Fibroblast of mammary gland (primary cell): ENCODE measurements around the gene MACROH2A1.
"Not testable (repeated sequence)": the region's sequence is repeated elsewhere in the genome, so short reads cannot be mapped to it uniquely, and the experiment has no call there.

Experiments
- DNase-seq: peaks from one replicate; pipeline ENCODE4 v3.0.0-alpha.2; 2010; ENCODE audit warnings: low read depth
- H3K4me3 ChIP-seq: 2 replicates; pipeline ENCODE4 v1.5.1; 2011; ENCODE audit warnings: low read depth, mild to moderate bottlenecking, low read length, moderate library complexity; ENCODE audit not compliant: control insufficient read depth
- CTCF ChIP-seq: conservative IDR thresholded peaks from 2 replicates; pipeline ENCODE4 v1.5.1; 2011; ENCODE audit warnings: low read depth, low read length, inconsistent platforms; ENCODE audit not compliant: control insufficient read depth, insufficient read depth

The MACROH2A1 gene

GRCh38 chr5:135365281-135365680 lies 33.8 kb downstream of the MACROH2A1 start:
- H3K4me3 ChIP-seq = no peak overlapping the region
- DNase-seq = no peak
- TF ChIP-seq CTCF = no peak

DNA sequence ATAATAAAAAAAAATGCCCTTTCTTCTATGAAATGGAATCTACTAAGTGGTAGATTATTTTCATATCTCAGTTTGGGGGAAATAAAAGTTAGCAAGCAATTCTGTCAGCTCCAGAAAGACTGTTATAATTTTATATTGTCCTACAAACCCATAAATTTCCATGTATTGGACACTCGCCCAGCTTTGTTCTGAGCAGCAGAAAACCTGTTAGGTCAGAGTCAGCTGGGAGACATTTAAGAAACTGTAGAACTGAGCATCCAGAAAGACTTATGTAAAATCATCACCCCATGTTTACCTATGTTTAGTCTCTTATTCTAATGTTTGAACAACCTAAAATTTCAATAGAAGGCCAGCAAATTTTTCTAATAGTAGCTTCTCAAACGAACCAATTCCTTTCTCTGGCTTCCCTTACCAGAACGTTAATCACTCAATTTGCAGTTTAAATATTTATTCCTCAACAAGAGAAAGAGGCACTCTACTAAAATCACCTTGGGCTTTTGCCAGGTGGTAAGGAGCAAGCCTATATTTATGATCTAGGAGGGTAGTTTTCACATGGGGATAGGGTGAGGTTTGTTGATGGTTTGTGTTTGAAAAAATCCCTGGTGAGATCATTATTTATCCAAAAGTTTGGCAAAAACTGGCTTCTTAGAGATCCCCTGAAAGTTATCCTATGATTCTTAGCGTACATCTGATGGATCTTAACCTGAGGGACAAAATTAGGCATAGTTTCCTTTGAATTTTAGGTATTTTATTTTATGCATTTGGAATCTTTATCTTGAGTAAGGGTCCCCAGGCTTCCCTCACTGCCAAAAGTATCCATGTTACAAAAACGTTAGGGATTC lies 34.4 kb downstream of the MACROH2A1 start:
- no peak for TF ChIP-seq CTCF
- DNase-seq = no peak

GRCh38 chr5:135363342-135363741 lies 35.7 kb downstream of the MACROH2A1 start:
- not testable (repeated sequence) for DNase-seq, H3K4me3 ChIP-seq

More for the DNA sequence above, 34.4 kb downstream of the MACROH2A1 start:
- no peak overlapping the region for H3K4me3 ChIP-seq

GRCh38 chr5:135362102-135362501 lies 36.9 kb downstream of the MACROH2A1 start:
- DNase-seq = no peak
- H3K4me3 ChIP-seq = no peak overlapping the region
- no peak for TF ChIP-seq CTCF

- no peak overlapping the region for H3K4me3 ChIP-seq
- no peak for DNase-seq
- no peak for TF ChIP-seq CTCF
These were observed 38.5 kb downstream of the MACROH2A1 start for GRCh38 chr5:135360278-135361274.

DNA sequence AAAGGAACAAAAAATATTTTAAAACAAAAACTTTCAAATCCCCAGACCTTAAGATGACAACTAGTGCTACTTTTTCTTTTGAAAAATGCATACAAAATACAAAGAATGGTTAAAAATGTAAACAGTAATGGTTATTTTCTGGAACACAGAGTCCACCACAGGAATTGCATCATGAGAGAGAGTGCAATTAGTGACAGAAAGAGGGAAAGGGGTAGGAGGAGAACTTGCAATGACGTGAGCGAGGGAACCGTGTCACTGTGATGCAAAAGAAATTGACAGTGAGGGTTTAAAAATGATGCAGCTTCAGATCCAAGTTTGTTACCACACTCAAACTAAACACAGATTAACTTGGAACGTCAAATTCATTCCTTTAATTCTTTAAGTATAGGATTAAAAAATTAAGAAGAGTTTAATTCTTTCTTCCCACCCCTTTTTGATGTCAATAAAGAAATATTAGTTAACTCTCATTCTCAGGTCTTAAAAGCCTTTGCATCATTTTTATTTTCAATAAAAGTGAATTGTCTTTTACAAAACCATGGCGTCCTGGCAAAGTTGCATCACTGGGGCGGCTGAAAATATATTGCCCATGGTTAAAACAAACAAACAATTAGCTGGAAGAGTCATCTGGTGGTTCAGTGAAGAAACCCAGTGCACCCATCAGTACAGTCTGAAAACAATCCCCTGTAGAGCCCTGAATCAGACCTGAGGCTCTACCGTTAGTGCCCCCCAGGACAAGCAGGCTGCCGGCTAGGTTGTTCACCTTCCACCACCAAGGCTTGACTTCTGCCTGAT lies 39.5 kb downstream of the MACROH2A1 start:
- DNase-seq = no peak
- no peak for TF ChIP-seq CTCF
- H3K4me3 ChIP-seq = no peak overlapping the region
